Mucosa of descending colon (tissue), 3 donors: ENCODE results near the gene MEIS2. TPM values are rescaled to one million over a fixed set of nuclear protein-coding genes. Genes with fewer than 3 reads are reported as not detected.

Source experiments
- ATAC-seq: fragments of 200-7000 bp; cut with Tn5 transposase; one replicate; pipeline ENCODE4 v1.9.1; 2020; ENCODE audit warnings: mild to moderate bottlenecking, moderate library complexity
- DNase-seq, 3 donors: peaks; one replicate each; pipeline ENCODE4 v3.0.0-alpha.2; 2020
- H3K36me3 ChIP-seq: fragments of 200-600 bp; one replicate; pipeline ENCODE4 v1.8.0; 2021; ENCODE audit warnings: low read depth, mild to moderate bottlenecking
- H3K4me1 ChIP-seq: fragments of 200-600 bp; one replicate; pipeline ENCODE4 v1.8.0; 2021; ENCODE audit warnings: low read depth, mild to moderate bottlenecking
- H3K4me3 ChIP-seq: fragments of 200-600 bp; one replicate; pipeline ENCODE4 v1.8.0; 2021; ENCODE audit warnings: mild to moderate bottlenecking
- H3K9me3 ChIP-seq: fragments of 200-600 bp; one replicate; pipeline ENCODE4 v1.8.0; 2021; ENCODE audit warnings: mild to moderate bottlenecking
- CTCF ChIP-seq: fragments of 200-600 bp; IDR thresholded peaks from one replicate; pipeline ENCODE4 v1.8.0; 2022; ENCODE audit warnings: antibody characterized with exemption, mild to moderate bottlenecking
- intact Hi-C, 2 donors: fragments of 100-400 bp; cut with DNase I in 1 of 2; cut with micrococcal nuclease in 1 of 2; formaldehyde crosslinking; loops; one replicate each; pipeline versions ENCODE4 v1.11.0 to v1.11.1; 2022; cut with DNase I, micrococcal nuclease
- total RNA-seq, 3 donors: library from RNA; stranded (reverse); fragmentation: NEBNext Ultra II Directional in 2 of 3; extraction: Animal tissue kit (Norgen Biotek cat#: 25700) in 2 of 3; gene quantifications; one replicate each; pipeline versions ENCODE4 v1.2.1 to v1.2.4, GENCODE V29; 2021 to 2023
- donor health status: DM: no; HTN: no; CAD: no; lungs with moderate emphysema.
- donor health status: DM: no; HTN: no; CAD: no.
- donor health status: DM: no; HTN: yes; CAD: no.

The MEIS2 gene
- total RNA-seq, 3 donors from 2014 or later = 3.8 to 93.3 (median 8.9) TPM

- no peaks in the 10 kb centered on the region for H3K36me3 ChIP-seq
Measured at GRCh38 chr15:36944442-36944841, 155.9 kb downstream of the MEIS2 start.

GRCh38 chr15:36943508-36944361 is 156.6 kb downstream of the MEIS2 start:
- H3K4me1 ChIP-seq = no peaks in the 10 kb centered on the region
- no peak for TF ChIP-seq CTCF
- no peak for DNase-seq
- H3K4me3 ChIP-seq = no peak overlapping the region
- no peaks in the 10 kb centered on the region for H3K9me3 ChIP-seq
- intact Hi-C loops = no loop called here
- no peak for ATAC-seq
- H3K36me3 ChIP-seq = no peaks in the 10 kb centered on the region

More at GRCh38 chr15:36944442-36944841, 155.9 kb downstream of the MEIS2 start:
- intact Hi-C loops = no loop called here
- DNase-seq (no peak), ATAC-seq (no peak)
- no peak for TF ChIP-seq CTCF
- Histone ChIP-seq H3K9me3 (no peaks in the 10 kb centered on the region), H3K4me3 (no peak overlapping the region), H3K4me1 (no peaks in the 10 kb centered on the region)

GRCh38 chr15:36942248-36942827 is 158.0 kb downstream of the MEIS2 start:
- Histone ChIP-seq H3K4me1 (no peaks in the 10 kb centered on the region), H3K4me3 (no peak overlapping the region), H3K9me3 (no peaks in the 10 kb centered on the region), H3K36me3 (no peaks in the 10 kb centered on the region)
- no peak for DNase-seq
- intact Hi-C loops = no loop called here
- TF ChIP-seq CTCF = no peak
- ATAC-seq = no peak

GRCh38 chr15:36941798-36942197 is 158.6 kb downstream of the MEIS2 start:
- DNase-seq = no peak
- Histone ChIP-seq H3K4me1 (no peaks in the 10 kb centered on the region), H3K9me3 (no peaks in the 10 kb centered on the region), H3K36me3 (no peaks in the 10 kb centered on the region), H3K4me3 (no peak overlapping the region)
- intact Hi-C loops = no loop called here
- TF ChIP-seq CTCF = no peak
- ATAC-seq = no peak

GRCh38 chr15:36940636-36941260 is 159.6 kb downstream of the MEIS2 start:
- Histone ChIP-seq H3K36me3 (no peaks in the 10 kb centered on the region), H3K9me3 (no peaks in the 10 kb centered on the region), H3K4me1 (no peaks in the 10 kb centered on the region), H3K4me3 (no peak overlapping the region)
- DNase-seq = no peak
- TF ChIP-seq CTCF = no peak
- intact Hi-C loops = no loop called here
- no peak for ATAC-seq
